Amniotic stem cell (primary cell): ENCODE data around the gene ITPK1.
A peak's percentile ranks its signal among the peaks of the same experiment; 100 is the strongest.
"Not testable (repeated sequence)": the region's sequence is repeated elsewhere in the genome, so short reads cannot be mapped to it uniquely, and the experiment has no call there.

Experiments
- DNase-seq: peaks from one replicate; lab custom pipeline; 2025; lab: John Stamatoyannopoulos, UW

Gene ITPK1

GRCh38 chr14:93128725-93129459 lies 13.2 kb upstream of the ITPK1 start:
- no peak for DNase-seq

- no peak for DNase-seq
Observed at GRCh38 chr14:93126111-93126510, 10.4 kb upstream of the ITPK1 start.

- DNase-seq, result no peak
Observed at GRCh38 chr14:93122826-93123225, 7.1 kb upstream of the ITPK1 start.

- DNase-seq, result no peak
Observed at GRCh38 chr14:93121030-93121834, 5.5 kb upstream of the ITPK1 start.

DNA sequence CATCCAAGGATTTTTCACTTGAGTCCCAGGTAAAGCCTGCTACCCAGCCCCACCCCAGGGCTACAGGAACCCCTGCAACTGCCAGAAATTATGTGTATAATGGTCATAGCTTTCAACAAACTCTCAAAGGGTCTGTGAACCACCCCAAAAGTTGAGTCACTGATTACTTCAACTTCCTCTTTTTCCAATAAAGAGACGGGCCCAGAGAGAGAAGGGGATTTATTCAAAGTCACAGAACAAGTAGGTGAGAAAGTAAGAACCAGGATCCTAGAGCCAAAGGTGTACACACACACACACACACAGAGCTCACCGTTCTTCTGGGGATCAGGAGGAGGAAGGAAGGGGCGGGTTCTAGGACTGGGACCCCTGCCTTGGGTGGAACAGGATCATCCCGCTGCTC lies 4.8 kb upstream of the ITPK1 start:
- no peak for DNase-seq

- DNase-seq, result no peak
Observed at GRCh38 chr14:93116676-93117200, 1.0 kb upstream of the ITPK1 start.

DNA sequence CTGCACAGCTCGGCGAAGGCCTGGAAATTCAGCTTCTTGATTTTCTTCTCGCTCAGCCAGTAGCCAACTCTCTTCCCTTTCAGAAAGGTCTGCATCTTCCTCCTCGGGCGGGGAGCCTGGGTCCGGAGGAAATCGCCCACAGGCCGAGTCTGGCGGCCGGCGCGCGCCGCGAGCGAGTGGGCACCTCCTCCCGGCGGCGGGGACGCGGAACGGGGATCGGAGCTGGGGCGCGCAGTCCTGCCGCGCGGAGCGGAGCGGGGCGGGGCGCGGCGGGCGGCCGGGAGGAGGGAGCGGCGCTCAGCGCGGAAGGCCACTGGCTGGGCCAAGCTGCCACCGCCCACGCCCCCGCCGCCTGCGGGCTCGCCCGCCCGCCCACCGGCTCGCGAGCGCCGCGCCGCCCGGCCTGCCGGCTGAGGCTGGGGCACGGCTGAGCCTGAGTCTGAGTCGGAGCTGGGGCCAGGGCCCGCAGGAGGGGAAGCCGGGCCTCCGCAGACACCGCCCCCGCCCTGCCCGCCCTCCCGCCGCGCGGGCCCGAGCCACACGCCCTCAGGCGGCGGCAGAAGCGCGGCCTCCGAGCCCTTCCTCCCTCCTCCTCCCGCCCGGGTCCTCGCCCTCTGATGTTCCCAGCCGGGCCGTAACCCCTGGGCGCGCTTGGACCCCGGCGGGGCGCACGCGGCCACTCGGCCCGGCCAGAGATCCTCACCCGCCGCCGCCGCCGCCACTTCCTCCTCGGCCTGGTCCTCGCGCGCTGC lies 480 bp downstream of the ITPK1 start:
- peak; percentile 80 for DNase-seq

GRCh38 chr14:93114713-93115068 lies 1.0 kb downstream of the ITPK1 start:
- no peak for DNase-seq

DNA sequence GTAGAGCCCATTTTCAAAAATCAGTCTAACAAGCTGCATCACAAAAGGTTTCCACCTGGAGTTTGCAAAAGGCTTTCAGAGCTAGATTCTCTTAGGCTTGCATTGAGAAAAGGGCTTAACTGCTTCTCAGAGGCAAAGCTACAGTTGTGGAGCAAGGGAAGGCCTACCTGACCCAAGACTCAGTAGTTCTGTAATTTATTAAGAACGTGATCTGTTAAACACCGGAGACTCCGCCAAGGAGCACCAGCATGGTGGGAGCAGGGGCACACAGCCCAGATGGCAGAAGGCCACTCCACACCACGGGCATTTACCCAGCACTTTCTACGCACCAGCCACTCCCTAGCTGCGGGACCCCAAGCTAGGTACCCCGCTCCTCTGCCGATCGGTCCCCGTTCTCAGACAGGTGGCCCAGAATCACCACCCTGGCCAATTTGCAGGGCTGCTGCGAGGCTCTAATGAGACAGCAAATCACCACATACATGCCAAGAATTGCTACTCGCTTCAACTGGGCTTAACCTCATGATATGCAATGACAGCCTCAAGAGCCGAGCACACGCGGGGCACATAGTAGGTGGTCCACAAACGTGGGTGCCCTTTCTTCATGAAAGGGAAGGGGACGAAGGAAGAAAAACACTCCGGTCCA lies 1.5 kb downstream of the ITPK1 start:
- DNase-seq, result no peak

GRCh38 chr14:93113678-93114067 lies 2.1 kb downstream of the ITPK1 start:
- DNase-seq, result no peak

DNA sequence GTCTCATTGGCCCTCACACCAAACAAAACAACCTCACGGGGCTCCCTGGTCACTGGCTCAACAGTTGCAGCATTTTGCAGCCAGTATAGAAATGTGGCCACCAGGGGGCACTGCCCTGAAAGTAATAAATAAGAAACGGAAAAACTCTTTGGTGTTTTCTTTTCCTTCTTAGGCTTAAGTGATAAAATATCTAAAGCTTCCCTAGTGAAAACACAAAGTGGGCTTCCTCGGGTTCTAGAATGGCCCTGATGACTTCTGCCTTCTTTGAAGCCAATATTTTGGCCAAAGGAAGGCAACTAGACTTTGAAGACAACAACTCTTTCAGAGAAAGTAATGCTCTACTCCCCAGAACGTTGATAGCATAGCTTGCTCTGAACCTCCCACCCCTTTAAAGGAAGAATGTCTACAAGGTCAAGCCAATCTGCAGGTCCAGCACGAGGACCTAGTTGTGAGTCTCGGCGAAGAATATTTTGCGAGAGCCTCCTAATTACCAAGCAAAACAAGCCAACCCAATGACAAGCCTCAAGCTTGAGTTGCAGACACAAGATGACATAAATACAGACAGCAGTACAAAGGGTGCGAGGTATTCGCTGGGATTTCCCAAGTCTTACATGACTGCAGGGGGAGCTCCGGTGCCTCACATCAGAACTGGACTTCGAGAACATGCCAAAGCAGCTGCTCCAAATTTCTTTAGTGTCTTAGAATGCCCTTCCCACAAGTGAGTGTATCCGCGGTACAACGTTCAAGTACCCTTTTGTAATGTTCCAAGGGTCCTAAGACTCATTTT lies 2.6 kb downstream of the ITPK1 start:
- peak; percentile 82 for DNase-seq

DNA sequence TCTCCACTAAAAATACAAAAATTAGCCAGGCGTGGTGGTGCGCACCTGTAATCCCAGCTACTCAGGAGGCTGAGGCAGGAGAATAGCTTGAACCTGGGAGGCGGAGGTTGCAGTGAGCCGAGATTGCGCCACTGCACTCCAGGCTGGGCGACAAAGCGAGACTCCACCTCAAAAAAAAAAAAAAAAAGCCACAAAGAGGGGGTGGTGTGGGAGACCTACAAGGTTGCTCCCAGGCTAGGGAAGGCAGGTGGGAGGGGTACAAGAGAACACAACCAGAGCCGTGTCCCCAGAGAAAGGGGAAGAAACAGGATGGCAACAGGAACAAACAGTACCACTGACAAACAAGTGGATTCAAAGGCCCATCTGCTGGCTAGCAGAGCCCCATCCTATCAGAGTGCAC lies 4.2 kb downstream of the ITPK1 start:
- not testable (repeated sequence) for DNase-seq

DNA sequence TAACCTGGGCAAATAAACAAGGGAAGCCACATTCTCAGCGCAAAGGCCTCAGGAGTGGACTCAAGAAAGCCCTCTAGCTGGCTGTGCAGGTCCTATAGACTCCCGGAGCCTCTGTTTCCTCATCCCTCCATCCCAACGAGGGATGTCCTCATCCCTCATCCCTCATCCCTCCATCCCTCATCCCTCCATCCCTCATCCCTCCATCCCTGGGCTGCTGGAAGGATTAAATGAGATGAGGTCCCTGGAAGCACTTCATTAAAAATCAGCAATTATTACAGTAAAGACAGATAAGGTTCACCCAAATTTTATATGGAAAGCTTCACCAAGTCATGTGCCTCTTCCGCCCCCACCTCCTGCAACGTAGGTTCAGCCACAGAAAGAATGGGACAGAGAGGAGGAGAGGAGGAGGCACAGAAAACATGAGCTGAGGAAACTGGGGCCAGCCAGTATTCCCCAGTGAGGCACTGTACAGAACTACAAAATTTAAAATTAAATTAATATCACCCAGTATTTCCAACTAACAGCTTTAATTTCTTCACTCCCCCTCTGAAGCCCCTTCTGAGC lies 4.8 kb downstream of the ITPK1 start:
- DNase-seq, result no peak

- DNase-seq, result no peak
Observed at GRCh38 chr14:93109572-93110481, 5.9 kb downstream of the ITPK1 start.

- no peak for DNase-seq
Observed at GRCh38 chr14:93108105-93108504, 7.6 kb downstream of the ITPK1 start.

DNA sequence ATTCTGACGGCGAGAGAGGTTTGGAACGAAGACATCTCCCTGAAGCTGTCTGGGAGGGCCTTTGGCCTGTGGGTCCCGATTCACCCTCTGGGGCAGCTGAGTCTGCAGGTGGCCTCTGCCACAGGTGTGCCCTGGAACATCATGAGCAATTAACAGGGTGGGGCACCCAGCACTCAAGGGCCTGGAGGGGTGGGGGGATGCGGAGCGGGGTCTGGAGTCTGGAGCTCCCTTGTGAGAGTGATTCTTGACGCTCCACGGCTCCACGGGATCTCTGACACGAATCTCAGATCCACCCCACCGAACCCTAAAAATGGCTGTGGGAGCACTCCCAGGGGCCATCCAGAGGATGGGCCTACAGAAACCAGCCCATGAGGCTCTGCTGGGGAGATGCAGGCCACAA lies 8.3 kb downstream of the ITPK1 start:
- no peak for DNase-seq

- no peak for DNase-seq
Observed at GRCh38 chr14:93106541-93107156, 9.1 kb downstream of the ITPK1 start.

GRCh38 chr14:93105856-93106255 lies 9.9 kb downstream of the ITPK1 start:
- not testable (repeated sequence) for DNase-seq

GRCh38 chr14:93105362-93105761 lies 10.4 kb downstream of the ITPK1 start:
- DNase-seq, result no peak
